Measurements from ENCODE around the gene ZNF207.

ZNF207 gene

DNA sequence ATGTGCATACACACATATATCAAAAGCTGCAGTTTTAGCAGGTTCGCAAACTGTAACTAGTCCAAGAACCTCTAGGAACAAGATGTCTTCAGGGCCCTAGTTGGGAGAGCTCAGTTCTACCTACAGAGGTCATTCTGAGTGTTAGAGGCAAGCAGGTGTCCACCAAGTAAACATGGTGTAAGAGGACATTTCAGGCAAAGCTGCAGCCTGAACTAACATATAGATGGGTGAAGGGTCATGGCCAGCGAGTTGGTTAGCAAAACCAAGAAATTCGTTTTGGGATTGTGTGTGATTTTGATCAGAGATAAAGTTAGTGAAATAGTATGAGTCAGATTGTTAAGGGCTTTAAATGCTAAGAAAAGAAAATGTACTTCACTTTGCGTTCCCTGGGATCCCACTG, 32.6 kb upstream of the ZNF207 start:
- TF ChIP-seq CEBPB (IDR thresholded peaks at IDR 0.05) (no peak), YY1 (IDR thresholded peaks at IDR 0.05; ENCODE audit: low read depth) (no peak), EP300 (IDR thresholded peaks at IDR 0.05; ENCODE audit: borderline replicate concordance) (no peak), TAF1 (IDR thresholded peaks at IDR 0.05; ENCODE audit: low read depth) (no peak), CREB1 (IDR thresholded peaks at IDR 0.05; ENCODE audit: low read depth) (no peak), ZBTB7A (IDR thresholded peaks at IDR 0.05; ENCODE audit: low read depth) (no peak), NFIC (IDR thresholded peaks at IDR 0.05) (no peak), TEAD4 (IDR thresholded peaks at IDR 0.05) (no peak), RAD21 (IDR thresholded peaks at IDR 0.05; ENCODE audit: low read depth) (no peak), REST (IDR thresholded peaks at IDR 0.05; ENCODE audit: low read depth) (no peak), FOXM1 (IDR thresholded peaks at IDR 0.05; ENCODE audit: borderline replicate concordance, low read depth) (no peak), TCF12 (IDR thresholded peaks at IDR 0.05; ENCODE audit: low read depth) (no peak), EGR1 (IDR thresholded peaks at IDR 0.05) (no peak), USF1 (IDR thresholded peaks at IDR 0.05) (no peak)
- TF ChIP-seq, protein P1, sequence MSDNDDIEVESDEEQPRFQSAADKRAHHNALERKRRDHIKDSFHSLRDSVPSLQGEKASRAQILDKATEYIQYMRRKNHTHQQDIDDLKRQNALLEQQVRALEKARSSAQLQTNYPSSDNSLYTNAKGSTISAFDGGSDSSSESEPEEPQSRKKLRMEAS (IDR thresholded peaks at IDR 0.05): no peak

GRCh38 chr17:32318071-32318470, 31.9 kb upstream of the ZNF207 start:
- TF ChIP-seq ZBTB7A (IDR thresholded peaks at IDR 0.05; ENCODE audit: low read depth): no peak
- no peak for TF ChIP-seq REST (IDR thresholded peaks at IDR 0.05; ENCODE audit: low read depth)
- no peak for TF ChIP-seq CEBPB (IDR thresholded peaks at IDR 0.05)
- no peak for TF ChIP-seq NFIC (IDR thresholded peaks at IDR 0.05)
- TF ChIP-seq, protein P1 (IDR thresholded peaks at IDR 0.05): no peak
- TF ChIP-seq USF1 (IDR thresholded peaks at IDR 0.05): no peak
- no peak for TF ChIP-seq TAF1 (IDR thresholded peaks at IDR 0.05; ENCODE audit: low read depth)
- no peak for TF ChIP-seq EP300 (IDR thresholded peaks at IDR 0.05; ENCODE audit: borderline replicate concordance)
- TF ChIP-seq FOXM1 (IDR thresholded peaks at IDR 0.05; ENCODE audit: borderline replicate concordance, low read depth): no peak
- TF ChIP-seq CREB1 (IDR thresholded peaks at IDR 0.05; ENCODE audit: low read depth): no peak
- no peak for TF ChIP-seq TCF12 (IDR thresholded peaks at IDR 0.05; ENCODE audit: low read depth)
- no peak for TF ChIP-seq YY1 (IDR thresholded peaks at IDR 0.05; ENCODE audit: low read depth)
- no peak for TF ChIP-seq RAD21 (IDR thresholded peaks at IDR 0.05; ENCODE audit: low read depth)
- TF ChIP-seq TEAD4 (IDR thresholded peaks at IDR 0.05): no peak
- TF ChIP-seq EGR1 (IDR thresholded peaks at IDR 0.05): no peak

DNA sequence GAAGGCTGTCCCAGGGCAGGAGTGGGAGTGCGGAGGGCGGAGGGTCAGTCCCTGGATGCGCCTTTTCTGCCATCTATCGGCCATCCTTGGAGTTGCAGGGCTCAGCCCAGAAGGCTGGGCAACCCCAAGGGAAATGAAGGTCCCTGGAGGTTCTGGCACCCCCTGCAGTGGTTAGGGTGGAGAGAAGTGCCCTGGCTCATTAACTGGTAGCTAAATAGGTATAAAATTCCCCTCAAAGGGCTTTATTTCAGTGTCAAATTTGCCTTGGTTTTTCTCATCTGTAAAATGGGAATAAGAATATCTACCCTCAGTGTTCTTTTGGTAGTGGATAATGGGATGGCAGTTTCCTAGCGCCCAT, 30.4 kb upstream of the ZNF207 start:
- TF ChIP-seq NFIC (IDR thresholded peaks at IDR 0.05): no peak
- no peak for TF ChIP-seq CEBPB (IDR thresholded peaks at IDR 0.05)
- no peak for TF ChIP-seq TEAD4 (IDR thresholded peaks at IDR 0.05)
- no peak for TF ChIP-seq TCF12 (IDR thresholded peaks at IDR 0.05; ENCODE audit: low read depth)
- no peak for TF ChIP-seq USF1 (IDR thresholded peaks at IDR 0.05)
- TF ChIP-seq, protein P1 (IDR thresholded peaks at IDR 0.05): no peak
- TF ChIP-seq RAD21 (IDR thresholded peaks at IDR 0.05; ENCODE audit: low read depth): peak; percentile 99
- no peak for TF ChIP-seq TAF1 (IDR thresholded peaks at IDR 0.05; ENCODE audit: low read depth)
- TF ChIP-seq REST (IDR thresholded peaks at IDR 0.05; ENCODE audit: low read depth): no peak

DNA sequence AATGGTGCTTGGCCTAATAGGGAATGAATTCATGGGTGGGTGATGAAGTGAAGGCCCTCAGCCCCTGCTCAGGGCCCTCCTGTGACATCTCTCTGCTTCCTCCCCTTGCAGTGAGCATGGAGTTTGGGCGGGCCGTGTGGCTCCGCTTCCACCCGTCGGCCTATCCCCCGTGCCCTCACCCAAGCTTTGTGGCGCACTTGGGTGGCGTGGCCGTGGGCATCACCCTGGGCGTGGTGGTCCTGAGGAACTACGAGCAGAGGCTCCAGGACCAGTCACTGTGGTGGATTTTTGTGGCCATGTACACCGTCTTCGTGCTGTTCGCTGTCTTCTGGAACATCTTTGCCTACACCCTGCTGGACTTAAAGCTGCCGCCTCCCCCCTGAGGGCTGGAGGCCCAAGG, 29.1 kb upstream of the ZNF207 start:
- TF ChIP-seq RAD21 (IDR thresholded peaks at IDR 0.05; ENCODE audit: low read depth) (no peak), CEBPB (IDR thresholded peaks at IDR 0.05) (no peak), TEAD4 (IDR thresholded peaks at IDR 0.05) (no peak), NFIC (IDR thresholded peaks at IDR 0.05) (no peak), ZBTB7A (IDR thresholded peaks at IDR 0.05; ENCODE audit: low read depth) (no peak)

All from Ishikawa (cell line).